NCI-H748 (cell line): ENCODE measurements around the gene KIF26A.
A peak's percentile ranks its signal among the peaks of the same experiment; 100 is the strongest.

Source experiments
- DNase-seq: peaks from one replicate; lab custom pipeline; 2025; ENCODE audit not compliant: unreplicated experiment; lab: John Stamatoyannopoulos, UW

The KIF26A gene

DNA sequence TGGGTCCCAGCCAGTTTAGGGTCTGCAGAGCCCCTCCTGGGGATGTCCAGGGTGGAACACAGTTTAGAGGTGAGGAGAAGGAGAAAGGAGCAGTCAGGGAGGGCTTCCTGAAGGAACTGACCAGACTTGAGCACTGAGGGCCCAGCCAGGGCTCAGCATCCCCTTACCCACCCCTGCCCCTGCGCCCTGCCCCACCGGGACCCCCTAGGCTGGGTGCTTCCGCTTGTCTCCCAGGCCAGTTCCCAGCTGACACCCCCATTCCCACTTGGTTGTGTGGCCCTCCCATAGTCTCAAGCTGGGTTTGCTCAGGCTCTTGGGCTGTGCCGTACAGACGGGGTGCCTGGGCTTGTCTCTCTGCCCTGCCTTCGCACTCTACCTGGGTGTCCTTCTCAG lies 26.3 kb upstream of the KIF26A start:
- DNase-seq: no peak

DNA sequence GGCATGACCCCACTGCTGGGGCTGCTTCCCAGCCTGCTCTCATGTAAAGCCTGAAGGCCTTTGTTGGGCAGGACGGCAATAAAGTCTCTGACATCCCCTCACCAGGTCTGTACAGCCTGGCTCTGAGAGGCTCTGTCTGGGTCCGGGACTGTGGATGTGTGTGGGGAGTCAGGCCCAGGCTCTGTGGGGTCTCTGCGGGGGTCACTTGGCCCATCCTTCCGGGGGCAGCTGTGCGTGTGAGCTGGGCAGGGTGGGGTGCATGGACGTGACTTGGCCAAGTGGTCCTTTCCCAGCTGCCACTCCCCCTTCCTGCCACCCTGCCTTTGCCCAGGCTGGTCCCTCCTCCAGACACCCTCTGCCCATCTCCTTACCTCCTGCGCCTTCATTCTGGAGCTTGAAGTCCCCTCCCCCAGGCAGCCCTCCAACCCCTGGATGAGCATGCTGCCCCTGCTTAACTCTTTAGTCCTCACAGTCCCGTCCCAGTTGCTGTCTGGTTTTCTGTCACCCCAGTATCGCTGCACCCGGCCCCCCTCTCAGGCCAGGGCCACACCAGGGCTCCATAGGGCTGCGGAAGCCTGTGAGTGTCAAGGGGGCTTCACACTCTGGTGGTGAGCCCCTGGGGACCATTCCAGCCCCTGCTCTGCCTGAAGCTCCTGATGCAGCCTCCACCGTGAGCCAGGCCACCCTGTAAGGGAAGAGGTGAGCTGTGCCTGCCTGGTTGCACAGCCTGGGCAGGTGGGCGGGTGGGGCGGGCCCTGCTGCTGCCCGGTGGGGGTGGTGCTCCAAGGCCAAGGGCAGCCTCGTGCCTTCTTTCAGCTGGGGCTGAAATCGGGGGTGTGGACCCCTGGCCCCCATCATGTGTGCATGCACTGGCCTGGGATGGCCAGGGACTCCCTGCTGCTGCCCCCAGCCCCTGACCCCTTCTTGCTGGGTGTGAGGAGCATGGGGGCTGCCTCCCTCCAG lies 25.5 kb upstream of the KIF26A start:
- no peak for DNase-seq

DNA sequence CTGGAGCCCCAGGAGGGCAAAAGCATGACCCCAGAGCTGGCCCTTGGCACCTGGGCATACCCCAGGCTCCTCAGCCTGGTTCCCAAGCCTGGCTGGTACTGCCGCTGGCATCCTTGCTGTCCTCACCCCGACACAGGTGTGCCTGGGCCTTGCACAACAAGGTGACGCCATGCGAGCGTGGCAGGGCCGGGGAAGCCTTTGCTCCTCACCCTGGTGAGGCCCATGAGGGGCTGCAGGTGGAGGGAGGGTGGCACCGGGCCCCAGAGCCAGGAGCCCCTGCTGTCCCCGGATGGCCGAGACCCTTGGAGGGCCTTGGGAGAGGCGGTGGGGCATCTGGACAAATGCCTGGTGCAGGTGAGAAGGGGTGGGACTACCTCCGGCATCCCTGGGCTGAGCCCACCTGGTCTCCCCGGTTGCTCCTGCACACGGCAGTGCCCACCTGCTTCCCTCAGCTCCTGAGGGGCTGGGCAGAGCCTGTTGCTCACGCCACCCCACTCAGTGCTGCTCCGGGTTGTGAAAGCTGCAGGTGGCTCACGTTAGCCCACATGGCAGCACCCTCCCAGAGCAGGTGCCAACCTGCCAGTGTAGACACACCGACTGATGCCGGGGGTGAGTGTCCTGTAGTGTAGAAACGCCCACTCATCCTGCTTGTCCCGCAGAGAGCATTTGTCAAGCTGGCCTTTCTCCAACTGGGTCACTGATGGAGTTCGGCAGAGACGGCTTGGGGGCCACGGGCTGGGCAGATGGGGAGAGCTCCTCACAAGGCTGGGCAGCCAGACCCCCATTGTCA lies 24.6 kb upstream of the KIF26A start:
- DNase-seq: no peak

DNA sequence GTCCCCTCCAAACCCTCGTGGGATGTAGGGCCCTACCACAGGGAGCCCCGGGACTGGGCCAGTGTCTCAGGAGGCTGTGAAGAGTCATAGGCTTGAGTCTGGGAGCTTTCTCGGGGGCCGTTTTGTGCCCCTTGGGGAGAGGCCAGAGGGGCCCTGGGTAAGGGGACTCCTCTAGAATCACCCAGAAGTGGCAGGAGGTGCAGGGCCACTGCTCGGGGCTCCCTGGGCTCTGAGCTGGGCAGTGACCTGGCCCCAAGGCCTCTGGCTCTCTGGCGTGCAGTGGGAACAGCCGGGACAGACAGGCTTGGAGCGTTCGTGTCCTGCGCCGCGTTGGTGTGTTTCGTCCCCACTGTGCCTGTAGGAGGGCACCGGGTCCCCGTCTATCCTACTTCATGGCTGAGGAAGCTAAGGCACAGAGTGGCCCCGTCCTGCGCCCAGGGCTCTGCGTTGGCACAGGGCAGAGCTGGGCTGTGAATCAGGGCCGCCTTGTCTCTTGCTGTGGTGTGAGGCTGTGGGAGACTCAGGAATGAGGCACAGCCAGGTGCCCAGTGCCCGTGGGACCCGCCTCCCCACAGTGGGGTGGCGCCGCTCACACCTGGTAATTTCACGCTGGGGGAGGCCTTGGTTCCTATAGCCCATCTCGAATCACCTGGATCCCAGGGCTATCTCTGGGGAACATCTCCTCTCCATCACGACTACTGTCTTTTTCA lies 23.8 kb upstream of the KIF26A start:
- no peak for DNase-seq

DNA sequence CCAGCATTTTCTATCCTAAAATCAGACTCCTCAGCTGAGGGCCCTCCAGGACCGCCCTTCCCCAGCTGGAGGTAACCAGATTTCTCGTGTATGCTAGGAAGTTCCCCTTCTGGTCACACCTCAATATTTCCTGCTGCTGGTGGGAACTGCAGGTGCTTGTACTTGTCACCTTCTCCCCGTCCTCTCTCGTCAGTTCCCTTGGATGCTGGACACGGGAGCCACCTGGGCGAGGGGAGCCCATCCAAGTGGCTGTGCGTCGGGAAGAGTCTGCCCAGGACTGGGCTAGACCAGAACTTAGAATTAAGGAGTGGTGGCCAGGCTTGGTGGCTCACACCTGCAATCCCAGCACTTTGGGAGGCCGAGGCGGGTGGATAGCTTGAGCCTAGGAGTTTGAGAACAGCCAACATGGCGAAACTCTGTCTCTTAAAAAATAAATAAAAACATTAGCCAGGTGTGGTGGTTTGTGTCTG lies 23.2 kb upstream of the KIF26A start:
- DNase-seq: no peak

GRCh38 chr14:104115691-104116287 lies 22.6 kb upstream of the KIF26A start:
- DNase-seq: no peak

DNA sequence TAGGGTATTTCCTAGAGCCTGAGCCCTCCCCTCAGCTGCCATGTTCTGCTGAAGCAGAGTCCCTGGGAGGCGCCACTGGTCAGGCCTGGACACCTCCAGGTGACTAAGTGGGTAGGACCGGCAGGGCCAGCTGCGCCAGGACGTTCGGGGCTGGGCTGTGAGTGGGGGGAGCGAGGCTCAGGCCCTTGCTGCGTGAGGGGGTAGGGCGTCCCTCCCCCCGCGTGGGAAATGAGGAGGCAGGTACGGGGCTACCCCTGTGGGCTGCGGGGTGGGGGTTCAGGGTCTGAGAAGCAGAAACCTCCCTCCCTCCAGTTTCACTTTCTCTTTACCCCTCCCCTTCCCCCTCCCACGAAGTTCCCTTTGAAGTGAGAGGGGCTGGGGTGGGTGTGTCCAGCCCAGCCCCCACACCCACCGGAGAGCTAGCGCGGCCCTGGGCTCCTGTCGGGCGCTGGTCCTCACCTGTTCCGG lies 22.1 kb upstream of the KIF26A start:
- peak; percentile 32 for DNase-seq

GRCh38 chr14:104116756-104117340 lies 21.5 kb upstream of the KIF26A start:
- peak; percentile 65 for DNase-seq

DNA sequence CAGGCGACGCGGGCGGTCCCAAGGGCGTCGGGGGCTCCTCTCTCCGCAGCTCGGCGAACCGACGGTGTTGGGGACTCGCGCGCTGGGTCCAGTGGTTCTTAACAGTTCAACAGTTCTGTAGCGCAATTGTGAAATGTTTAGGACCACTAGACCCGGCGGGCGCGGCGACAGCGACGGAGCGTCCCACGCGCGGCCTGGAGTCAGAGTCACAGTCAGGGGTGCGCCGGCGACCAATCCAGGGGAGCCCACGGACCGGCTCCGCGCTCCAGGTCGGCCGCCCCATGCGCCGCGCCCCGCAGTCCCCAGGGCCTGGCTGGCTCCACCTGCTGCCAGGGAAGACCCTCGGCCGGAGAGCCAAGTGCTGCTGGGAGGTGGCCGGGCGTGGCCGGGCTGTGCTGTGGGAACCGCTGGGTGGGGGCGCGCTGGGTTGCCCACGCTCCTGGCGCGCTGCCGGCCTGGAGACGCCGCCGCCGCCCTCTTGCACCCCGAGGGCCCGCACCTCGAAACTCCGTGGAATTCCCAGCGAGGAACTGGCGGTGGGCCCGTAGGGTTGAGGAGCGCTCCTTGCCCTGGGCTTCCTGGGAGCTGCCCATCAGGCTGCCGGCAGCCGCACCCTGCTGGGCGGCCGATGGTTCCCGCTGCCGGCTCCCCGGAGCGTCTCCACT lies 20.9 kb upstream of the KIF26A start:
- peak; percentile 52 for DNase-seq

GRCh38 chr14:104118006-104118844 lies 20.2 kb upstream of the KIF26A start:
- DNase-seq: peak; percentile 38

- no peak for DNase-seq
Observed at GRCh38 chr14:104119119-104119487, 19.3 kb upstream of the KIF26A start.

DNA sequence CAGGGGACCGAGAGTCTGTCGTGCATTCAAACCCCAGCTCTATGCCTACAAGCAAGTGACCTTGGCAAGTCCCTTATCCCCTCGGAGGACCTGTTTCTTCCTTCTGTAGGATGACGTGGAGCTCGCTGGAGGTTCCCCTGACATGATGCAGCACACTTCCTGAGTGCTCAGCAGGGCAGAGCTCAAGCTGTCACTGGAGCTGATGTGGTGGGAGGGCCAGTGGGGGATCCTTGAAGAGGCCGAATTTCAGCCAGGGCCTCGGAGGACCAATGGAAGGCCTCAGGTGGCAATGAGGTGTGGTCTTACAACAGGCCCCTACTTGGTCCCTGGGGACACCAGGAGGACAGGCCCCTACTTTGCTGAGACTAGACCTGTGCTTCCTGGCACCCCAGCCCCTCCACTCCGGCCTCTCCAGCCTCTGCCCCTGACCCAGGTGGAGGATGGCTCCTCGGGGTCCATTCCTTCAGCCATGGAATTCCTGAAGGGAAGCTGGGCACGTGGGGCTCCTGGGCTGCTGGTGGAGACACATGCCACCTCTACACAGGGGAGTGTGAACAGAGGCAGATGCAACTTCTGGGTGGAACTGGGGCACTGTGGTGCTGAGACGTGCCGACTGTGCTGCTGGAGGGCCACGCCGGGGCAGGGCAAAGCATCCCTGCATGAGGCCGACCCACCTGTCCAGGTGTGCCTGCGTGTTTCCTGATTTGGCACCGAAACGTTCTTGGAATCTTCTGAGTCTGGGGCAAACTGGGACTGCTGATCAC lies 18.7 kb upstream of the KIF26A start:
- DNase-seq: no peak

DNA sequence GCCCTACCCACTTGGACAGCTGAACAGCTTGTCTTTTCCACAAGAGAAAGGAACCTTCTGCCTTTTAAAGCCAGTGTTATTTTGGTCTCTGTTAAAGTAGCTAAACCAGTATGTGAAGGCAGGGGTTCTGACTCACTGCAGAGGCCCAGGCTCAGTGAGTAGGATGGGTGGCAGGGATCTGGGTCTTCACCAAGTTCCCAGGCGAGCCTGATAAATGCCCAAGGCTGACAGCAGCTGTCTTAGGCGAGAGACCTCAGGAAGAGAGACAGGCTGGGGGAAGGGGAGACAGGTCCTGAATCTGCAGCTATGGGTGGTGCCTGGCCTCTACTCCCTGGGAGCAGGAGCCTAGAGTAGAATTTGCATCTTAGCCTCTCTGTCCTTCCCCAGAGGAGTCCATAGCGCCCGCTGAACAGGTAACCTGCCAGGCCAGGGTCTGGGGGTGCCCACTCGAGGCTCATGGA lies 18.1 kb upstream of the KIF26A start:
- DNase-seq: no peak

- DNase-seq: no peak
Observed at GRCh38 chr14:104121142-104121541, 17.2 kb upstream of the KIF26A start.

GRCh38 chr14:104123879-104124278 lies 14.5 kb upstream of the KIF26A start:
- DNase-seq: no peak

GRCh38 chr14:104125011-104125410 lies 13.4 kb upstream of the KIF26A start:
- no peak for DNase-seq

- no peak for DNase-seq
Observed at GRCh38 chr14:104126753-104127152, 11.6 kb upstream of the KIF26A start.

DNA sequence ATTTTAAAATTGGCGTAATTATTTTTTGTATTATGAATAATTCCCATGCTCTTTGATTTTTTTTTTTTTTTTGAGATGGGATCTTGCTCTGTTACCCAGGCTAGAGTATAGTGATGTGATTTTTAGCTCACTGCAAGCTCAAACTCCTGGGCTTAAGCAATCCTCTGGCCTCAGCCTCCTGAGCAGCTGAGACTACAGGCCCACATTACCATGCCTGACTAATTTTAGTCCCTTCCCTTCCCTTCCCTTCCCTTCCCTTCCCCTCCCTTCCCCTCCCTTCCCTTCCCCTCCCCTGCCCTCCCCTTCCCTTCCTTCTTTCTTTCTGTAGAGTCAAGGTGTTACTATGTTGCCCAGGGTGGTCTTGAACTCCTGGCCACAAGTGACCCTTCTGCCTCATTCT lies 9.4 kb upstream of the KIF26A start:
- no peak for DNase-seq
